Panc1 (cell line): Measurements from ENCODE around the gene PEAR1.

Experiments used
- TCF7L2 ChIP-seq: IDR thresholded peaks from 2 replicates; pipeline ENCODE4 v1.6.1; 2011; ENCODE audit warnings: mild to moderate bottlenecking, low read depth, low read length, inconsistent platforms
- TF ChIP-seq, protein P1 (sequence below): fragments of 450-650 bp; IDR thresholded peaks from 2 replicates; pipeline ENCODE4 v1.5.1; 2017; ENCODE audit warnings: mild to moderate bottlenecking
- TF ChIP-seq, protein P2 (sequence below), 2 experiments: IDR thresholded peaks; 2 replicates each; pipeline ENCODE4 v1.6.1; 2011 to 2012; ENCODE audit warnings: low read depth in 2 of 2, control low read depth in 1 of 2, low read length in 1 of 2, mild to moderate bottlenecking in 1 of 2, moderate library complexity in 1 of 2; ENCODE audit not compliant: insufficient read depth in 1 of 2

DNA sequence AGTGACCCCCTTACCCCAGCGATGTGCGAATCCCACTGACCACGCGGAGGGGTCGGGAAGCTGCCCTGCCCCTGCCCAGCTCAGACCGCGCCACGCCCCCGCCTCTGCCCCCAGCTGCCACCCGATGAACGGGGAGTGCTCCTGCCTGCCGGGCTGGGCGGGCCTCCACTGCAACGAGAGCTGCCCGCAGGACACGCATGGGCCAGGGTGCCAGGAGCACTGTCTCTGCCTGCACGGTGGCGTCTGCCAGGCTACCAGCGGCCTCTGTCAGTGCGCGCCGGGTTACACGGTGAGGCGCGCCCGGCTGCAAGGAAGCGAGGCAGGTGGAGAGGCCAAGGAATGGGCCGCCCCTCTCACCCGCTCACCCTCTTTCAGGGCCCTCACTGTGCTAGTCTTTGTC is 15.0 kb downstream of the PEAR1 start:
- TF ChIP-seq, protein P1, sequence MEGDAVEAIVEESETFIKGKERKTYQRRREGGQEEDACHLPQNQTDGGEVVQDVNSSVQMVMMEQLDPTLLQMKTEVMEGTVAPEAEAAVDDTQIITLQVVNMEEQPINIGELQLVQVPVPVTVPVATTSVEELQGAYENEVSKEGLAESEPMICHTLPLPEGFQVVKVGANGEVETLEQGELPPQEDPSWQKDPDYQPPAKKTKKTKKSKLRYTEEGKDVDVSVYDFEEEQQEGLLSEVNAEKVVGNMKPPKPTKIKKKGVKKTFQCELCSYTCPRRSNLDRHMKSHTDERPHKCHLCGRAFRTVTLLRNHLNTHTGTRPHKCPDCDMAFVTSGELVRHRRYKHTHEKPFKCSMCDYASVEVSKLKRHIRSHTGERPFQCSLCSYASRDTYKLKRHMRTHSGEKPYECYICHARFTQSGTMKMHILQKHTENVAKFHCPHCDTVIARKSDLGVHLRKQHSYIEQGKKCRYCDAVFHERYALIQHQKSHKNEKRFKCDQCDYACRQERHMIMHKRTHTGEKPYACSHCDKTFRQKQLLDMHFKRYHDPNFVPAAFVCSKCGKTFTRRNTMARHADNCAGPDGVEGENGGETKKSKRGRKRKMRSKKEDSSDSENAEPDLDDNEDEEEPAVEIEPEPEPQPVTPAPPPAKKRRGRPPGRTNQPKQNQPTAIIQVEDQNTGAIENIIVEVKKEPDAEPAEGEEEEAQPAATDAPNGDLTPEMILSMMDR = no peak
- TF ChIP-seq, protein P2, sequence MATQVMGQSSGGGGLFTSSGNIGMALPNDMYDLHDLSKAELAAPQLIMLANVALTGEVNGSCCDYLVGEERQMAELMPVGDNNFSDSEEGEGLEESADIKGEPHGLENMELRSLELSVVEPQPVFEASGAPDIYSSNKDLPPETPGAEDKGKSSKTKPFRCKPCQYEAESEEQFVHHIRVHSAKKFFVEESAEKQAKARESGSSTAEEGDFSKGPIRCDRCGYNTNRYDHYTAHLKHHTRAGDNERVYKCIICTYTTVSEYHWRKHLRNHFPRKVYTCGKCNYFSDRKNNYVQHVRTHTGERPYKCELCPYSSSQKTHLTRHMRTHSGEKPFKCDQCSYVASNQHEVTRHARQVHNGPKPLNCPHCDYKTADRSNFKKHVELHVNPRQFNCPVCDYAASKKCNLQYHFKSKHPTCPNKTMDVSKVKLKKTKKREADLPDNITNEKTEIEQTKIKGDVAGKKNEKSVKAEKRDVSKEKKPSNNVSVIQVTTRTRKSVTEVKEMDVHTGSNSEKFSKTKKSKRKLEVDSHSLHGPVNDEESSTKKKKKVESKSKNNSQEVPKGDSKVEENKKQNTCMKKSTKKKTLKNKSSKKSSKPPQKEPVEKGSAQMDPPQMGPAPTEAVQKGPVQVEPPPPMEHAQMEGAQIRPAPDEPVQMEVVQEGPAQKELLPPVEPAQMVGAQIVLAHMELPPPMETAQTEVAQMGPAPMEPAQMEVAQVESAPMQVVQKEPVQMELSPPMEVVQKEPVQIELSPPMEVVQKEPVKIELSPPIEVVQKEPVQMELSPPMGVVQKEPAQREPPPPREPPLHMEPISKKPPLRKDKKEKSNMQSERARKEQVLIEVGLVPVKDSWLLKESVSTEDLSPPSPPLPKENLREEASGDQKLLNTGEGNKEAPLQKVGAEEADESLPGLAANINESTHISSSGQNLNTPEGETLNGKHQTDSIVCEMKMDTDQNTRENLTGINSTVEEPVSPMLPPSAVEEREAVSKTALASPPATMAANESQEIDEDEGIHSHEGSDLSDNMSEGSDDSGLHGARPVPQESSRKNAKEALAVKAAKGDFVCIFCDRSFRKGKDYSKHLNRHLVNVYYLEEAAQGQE (IDR thresholded peaks at IDR 0.05; ENCODE audit: insufficient read depth in 1 of 2, low read depth in 2 of 2, low read length in 1 of 2) = no peak
- TF ChIP-seq TCF7L2 = no peak
